Measurements from ENCODE around the gene RNF212B. TPM values are rescaled to one million over a fixed set of nuclear protein-coding genes. Genes with fewer than 3 reads are reported as not detected.

The RNF212B gene
- total RNA-seq, 4 donors from 2014 or later, result 0.59 TPM; not detected in 3

DNA sequence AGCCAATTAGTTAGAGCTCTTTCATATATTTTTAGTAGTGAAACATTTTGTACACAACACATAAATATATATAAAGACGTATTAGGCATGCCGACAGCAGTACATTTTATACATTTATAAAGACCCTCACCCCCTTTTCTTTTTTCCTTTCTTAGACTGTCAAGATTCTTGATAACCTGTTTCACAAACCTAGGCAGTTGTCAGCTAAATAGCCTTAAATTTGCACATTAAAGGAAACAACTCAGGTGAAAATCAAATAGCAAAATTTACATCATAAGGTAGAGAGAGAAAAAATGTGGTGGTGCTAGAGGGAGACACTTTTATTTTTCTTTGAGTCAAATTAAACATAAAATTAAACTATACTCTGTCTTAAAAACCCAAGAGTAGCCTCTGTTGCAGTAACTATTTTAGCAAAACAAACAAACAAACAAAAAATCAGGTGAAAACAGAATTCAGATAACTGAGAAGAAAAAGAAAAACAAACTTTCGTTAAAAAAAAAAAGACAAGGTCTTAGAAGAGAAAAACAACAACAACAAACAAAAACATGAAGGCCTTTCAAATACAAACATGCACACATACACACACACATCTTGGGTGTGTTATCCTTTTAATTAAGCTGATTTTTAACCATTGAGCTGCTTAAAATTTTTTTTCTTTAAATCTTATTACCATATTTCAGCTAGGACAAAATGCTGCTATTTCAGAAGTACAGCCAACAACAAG, 31.2 kb upstream of the RNF212B start:
- DNase-seq (ENCODE audit: low spot score in 2 of 2), result no peak
- WGBS, 2 donors, result 81 to 88% methylated on average over 3 of the region's 3 CpGs
- intact Hi-C loops (cut with DNase I; ENCODE audit: low total_unique reads), result no loop called here
- H3K4me3 ChIP-seq (ENCODE audit: low read depth, poor library complexity, severe bottlenecking), result no peak overlapping the region
- no peak for TF ChIP-seq POLR2A (IDR thresholded peaks at IDR 0.05)
- TF ChIP-seq, protein P1, sequence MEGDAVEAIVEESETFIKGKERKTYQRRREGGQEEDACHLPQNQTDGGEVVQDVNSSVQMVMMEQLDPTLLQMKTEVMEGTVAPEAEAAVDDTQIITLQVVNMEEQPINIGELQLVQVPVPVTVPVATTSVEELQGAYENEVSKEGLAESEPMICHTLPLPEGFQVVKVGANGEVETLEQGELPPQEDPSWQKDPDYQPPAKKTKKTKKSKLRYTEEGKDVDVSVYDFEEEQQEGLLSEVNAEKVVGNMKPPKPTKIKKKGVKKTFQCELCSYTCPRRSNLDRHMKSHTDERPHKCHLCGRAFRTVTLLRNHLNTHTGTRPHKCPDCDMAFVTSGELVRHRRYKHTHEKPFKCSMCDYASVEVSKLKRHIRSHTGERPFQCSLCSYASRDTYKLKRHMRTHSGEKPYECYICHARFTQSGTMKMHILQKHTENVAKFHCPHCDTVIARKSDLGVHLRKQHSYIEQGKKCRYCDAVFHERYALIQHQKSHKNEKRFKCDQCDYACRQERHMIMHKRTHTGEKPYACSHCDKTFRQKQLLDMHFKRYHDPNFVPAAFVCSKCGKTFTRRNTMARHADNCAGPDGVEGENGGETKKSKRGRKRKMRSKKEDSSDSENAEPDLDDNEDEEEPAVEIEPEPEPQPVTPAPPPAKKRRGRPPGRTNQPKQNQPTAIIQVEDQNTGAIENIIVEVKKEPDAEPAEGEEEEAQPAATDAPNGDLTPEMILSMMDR (IDR thresholded peaks at IDR 0.05), result no peak

DNA sequence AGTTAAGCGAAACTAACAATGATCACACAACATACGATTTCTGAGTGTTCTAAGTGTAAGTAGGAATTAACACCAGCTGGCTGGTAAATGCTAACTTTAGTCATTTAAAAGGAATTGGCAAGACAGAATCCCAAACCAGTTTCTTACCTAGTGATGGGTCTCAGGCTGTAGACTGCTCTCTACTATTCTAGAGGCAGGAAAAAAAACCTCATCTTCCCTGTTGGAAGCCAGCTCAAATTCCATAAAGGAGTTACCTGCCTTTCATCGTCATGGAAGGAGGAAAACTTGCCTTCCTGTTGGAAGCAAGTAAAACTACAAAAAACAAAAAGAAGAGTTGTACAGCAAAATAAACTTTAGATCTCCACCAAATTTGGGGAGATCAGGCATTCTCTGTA, 30.6 kb upstream of the RNF212B start:
- 63 to 70% methylated on average over 3 of the region's 3 CpGs for WGBS, 2 donors
- DNase-seq (ENCODE audit: low spot score in 2 of 2), result no peak
- intact Hi-C loops (cut with DNase I; ENCODE audit: low total_unique reads), result no loop called here

DNA sequence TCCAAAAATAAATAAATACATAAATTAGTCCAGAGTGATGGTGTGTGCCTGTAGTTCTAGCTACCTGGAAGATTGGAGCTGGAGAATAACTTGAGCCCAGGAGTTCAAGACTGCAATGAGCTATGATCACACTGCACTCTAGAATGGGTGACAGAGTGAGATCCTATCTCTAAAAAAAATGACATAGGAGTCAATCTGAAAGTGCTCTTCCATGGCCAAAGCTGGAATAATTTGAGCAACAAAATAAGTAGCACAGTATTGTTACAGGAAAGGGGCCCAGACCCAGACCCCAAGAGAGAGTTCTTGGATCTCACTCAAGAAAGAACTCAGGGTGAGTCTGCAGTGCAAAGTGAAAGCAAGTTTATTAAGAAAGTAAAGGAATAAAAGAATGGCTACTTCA, 29.4 kb upstream of the RNF212B start:
- TF ChIP-seq POLR2A (IDR thresholded peaks at IDR 0.05), result no peak
- TF ChIP-seq, protein P1 (IDR thresholded peaks at IDR 0.05), result no peak
- intact Hi-C loops (cut with DNase I; ENCODE audit: low total_unique reads), result no loop called here
- no peak overlapping the region for H3K4me3 ChIP-seq (ENCODE audit: low read depth, poor library complexity, severe bottlenecking)
- no peak for DNase-seq (ENCODE audit: low spot score in 2 of 2)

More for the DNA sequence above, 30.6 kb upstream of the RNF212B start:
- no peak overlapping the region for H3K4me3 ChIP-seq (ENCODE audit: low read depth, poor library complexity, severe bottlenecking)
- TF ChIP-seq, protein P1 (IDR thresholded peaks at IDR 0.05), result no peak
- TF ChIP-seq POLR2A (IDR thresholded peaks at IDR 0.05), result no peak

DNA sequence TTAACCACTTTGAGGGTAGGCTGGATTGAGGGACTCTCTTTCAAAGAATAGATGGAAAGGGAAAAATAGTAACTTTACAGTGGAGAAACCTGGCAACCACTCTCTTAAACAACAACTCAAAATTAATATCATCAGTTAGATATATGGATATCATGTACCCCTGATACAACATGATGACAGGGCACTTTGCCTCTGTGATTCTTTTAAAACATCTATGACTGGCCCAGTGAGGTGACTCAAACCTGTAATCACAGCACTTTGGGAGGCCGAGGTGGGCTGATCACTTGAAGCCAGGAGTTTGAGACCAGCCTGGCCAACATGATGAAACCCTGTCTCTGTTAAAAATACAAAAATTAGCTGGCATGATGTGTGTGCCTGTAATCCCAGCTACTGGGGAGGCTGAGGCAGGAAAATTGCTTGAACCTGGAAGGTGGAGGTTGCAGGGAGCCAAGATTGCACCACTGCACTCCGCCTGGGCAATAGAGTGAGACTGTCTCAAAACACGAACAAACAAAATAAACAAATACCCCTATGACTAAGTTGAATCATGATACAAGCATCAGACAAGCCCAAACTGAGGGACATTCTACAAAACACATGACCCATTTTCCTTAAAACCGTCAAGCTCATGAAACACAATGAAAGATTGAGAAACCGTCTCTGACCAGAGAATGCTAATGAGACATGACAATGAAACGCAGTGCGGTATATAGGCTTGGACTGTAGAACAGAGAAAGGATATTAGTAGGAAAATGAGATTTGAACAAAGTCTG, 27.9 kb upstream of the RNF212B start:
- intact Hi-C loops (cut with DNase I; ENCODE audit: low total_unique reads), result no loop called here
- TF ChIP-seq, protein P1 (IDR thresholded peaks at IDR 0.05), result no peak
- TF ChIP-seq POLR2A (IDR thresholded peaks at IDR 0.05), result no peak
- 85 to 86% methylated on average over 7 of the region's 7 CpGs for WGBS, 2 donors
- H3K4me3 ChIP-seq (ENCODE audit: low read depth, poor library complexity, severe bottlenecking), result no peak overlapping the region
- no peak for DNase-seq (ENCODE audit: low spot score in 2 of 2)

DNA sequence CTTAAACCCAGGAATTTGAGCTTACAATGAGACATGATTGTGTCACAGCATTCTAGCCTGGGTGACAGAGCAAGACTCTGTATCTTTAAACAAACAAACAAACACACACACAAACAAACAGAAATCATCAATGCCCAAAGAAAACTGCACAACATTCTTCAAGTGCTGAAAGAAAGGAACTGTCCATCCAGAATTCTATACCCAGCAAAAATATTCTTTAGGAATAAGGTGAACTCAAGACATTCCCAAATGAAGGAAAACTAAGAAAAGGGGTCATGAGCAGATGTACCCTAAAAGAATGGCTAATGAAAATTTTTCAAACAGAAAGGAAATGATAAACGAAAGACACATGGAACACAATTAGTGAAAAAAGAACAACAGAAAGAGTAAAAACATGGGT, 22.3 kb upstream of the RNF212B start:
- intact Hi-C loops (cut with DNase I; ENCODE audit: low total_unique reads), result no loop called here
- TF ChIP-seq, protein P1 (IDR thresholded peaks at IDR 0.05), result no peak
- no peak for TF ChIP-seq POLR2A (IDR thresholded peaks at IDR 0.05)
- H3K4me3 ChIP-seq (ENCODE audit: low read depth, poor library complexity, severe bottlenecking), result no peak overlapping the region
- WGBS, 2 donors, result 91 to 95% methylated on average over 1 of the region's 1 CpG
- no peak for DNase-seq (ENCODE audit: low spot score in 2 of 2)

All from lower leg skin (tissue), 4 donors.